Measurements from ENCODE around the gene GRPEL2. TPM values are rescaled to one million over a fixed set of nuclear protein-coding genes. Genes with fewer than 3 reads are reported as not detected.
A peak's percentile ranks its signal among the peaks of the same experiment; 100 is the strongest.

GRPEL2 gene
- total RNA-seq, 6 donors from 2014 or later: 7.3 to 22.1 (median 12.9) TPM

GRCh38 chr5:149303210-149303609, 42.1 kb upstream of the GRPEL2 start:
- no peaks in the 10 kb centered on the region for H3K9me3 ChIP-seq
- TF ChIP-seq POLR2A (IDR thresholded peaks at IDR 0.05): no peak
- no peak for TF ChIP-seq EP300 (IDR thresholded peaks at IDR 0.05)
- TF ChIP-seq CTCF (IDR thresholded peaks at IDR 0.05): no peak
- TF ChIP-seq POLR2AphosphoS5 (IDR thresholded peaks at IDR 0.05): no peak
- peaks cover 0 to 34% (median 1%) of the 10 kb centered on the region in 4 donors for H3K36me3 ChIP-seq
- WGBS, 2 donors: 65 to 68% methylated on average over 4 of the region's 4 CpGs
- H3K27me3 ChIP-seq: no peaks in the 10 kb centered on the region
- ATAC-seq (ENCODE audit: low FRiP score in 2 of 2) (no peak), DNase-seq (no peak)
- H3K27ac ChIP-seq: peak overlapping the region in 2 of 4 donors; percentile 73 to 79
- H3K4me3 ChIP-seq: no peak overlapping the region
- peaks cover 17 to 36% (median 20%) of the 10 kb centered on the region in 4 donors for H3K4me1 ChIP-seq

DNA sequence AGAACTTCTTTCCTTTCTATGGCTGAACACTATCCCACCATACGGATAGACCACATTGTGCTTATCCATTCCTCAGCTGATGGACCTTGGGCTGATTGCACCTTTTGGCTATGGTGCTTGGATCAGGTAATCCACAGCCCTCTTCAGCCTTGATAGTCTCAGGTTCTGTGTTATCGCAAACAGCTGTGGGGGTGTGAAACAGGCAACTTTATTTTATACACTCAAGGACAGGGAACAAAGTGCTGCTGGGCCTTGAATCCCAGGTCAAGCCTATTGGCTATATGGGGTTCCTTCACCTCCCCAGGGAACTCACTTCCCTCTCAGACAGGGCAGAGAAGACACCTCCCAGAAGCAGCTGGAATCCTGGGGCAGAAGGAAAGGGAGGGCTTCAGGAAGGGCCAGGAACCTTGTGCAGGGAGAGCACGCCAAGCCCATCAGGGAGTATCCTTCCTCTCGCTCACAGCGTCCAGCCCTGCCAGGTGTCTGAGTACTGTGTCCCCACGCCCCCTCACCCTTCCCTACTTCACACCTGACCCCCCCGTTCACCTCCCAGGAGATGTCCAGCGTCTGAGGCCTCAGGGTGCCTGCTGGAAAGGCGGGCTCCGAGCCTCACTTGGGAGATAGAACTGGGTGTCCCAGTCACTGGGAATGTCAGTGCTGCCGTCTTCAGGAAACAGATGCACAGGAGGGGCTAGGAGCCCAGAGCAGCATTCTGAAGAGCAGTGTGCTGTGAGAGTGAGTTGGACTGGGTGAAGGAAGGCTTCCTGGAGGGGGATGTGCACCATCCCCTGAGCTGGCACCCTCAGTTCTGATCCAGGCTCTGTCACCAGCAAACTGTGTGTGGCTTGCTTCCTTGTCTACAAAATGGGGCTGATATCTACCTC, 40.9 kb upstream of the GRPEL2 start:
- no peak overlapping the region for H3K4me3 ChIP-seq
- TF ChIP-seq CTCF (IDR thresholded peaks at IDR 0.05): no peak
- TF ChIP-seq EP300 (IDR thresholded peaks at IDR 0.05): peak in 1 of 4 donors; percentile 76
- H3K27me3 ChIP-seq: no peaks in the 10 kb centered on the region
- peaks cover 8 to 26% (median 10%) of the 10 kb centered on the region in 4 donors for H3K4me1 ChIP-seq
- ATAC-seq (ENCODE audit: low FRiP score in 2 of 2) (peak in 1 of 2 donors; percentile 48), DNase-seq (peak in 1 of 2 donors; percentile 34)
- peaks cover 0 to 34% (median 1%) of the 10 kb centered on the region in 4 donors for H3K36me3 ChIP-seq
- H3K9me3 ChIP-seq: no peaks in the 10 kb centered on the region
- 47 to 75% methylated on average over 9 to 11 of the region's 11 CpGs for WGBS, 2 donors
- H3K27ac ChIP-seq: peak overlapping the region; percentile 70 to 79 (median 75)

- no peaks in the 10 kb centered on the region for H3K27me3 ChIP-seq
- WGBS, 2 donors: 70 to 77% methylated on average over 6 of the region's 6 CpGs
- H3K9me3 ChIP-seq: no peaks in the 10 kb centered on the region
- H3K27ac ChIP-seq: peak overlapping the region in 3 of 4 donors; percentile 13 to 50 (median 47)
- no peak overlapping the region for H3K4me3 ChIP-seq
- no peak for ATAC-seq (ENCODE audit: low FRiP score in 2 of 2)
- TF ChIP-seq POLR2AphosphoS5 (IDR thresholded peaks at IDR 0.05) (no peak), CTCF (IDR thresholded peaks at IDR 0.05) (no peak), EP300 (IDR thresholded peaks at IDR 0.05) (no peak), POLR2A (IDR thresholded peaks at IDR 0.05) (no peak)
- DNase-seq: no peak
- H3K4me1 ChIP-seq: peaks cover 5 to 16% (median 10%) of the 10 kb centered on the region in 4 donors
- H3K36me3 ChIP-seq: peaks cover 0 to 22% (median 1%) of the 10 kb centered on the region in 4 donors
Measured at GRCh38 chr5:149309354-149309753, 35.9 kb upstream of the GRPEL2 start.

DNA sequence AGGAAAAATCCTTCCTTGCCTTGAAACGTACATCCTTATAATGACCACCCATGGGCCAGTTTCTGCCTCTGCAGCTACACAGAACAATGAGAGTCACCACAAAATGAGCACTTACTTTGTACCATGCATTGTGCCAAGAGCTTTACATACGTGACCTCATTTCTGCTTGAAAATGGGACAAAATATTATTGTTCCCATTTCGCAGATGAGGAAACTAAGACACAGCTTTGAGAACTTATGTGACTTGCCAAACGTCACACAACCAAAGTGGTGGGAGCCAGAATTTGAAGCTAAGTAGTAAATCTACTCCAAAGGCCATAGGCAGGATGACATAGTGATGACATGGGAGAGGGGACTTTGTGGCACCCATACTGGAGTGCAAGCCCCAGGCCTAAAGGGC, 34.8 kb upstream of the GRPEL2 start:
- Histone ChIP-seq H3K36me3 (peaks cover 0 to 22% (median 1%) of the 10 kb centered on the region in 4 donors), H3K4me1 (peaks cover 5 to 12% (median 10%) of the 10 kb centered on the region in 4 donors), H3K27ac (peak overlapping the region in 3 of 4 donors; percentile 13 to 50 (median 47)), H3K4me3 (no peak overlapping the region), H3K27me3 (no peaks in the 10 kb centered on the region), H3K9me3 (no peaks in the 10 kb centered on the region)
- TF ChIP-seq POLR2AphosphoS5 (IDR thresholded peaks at IDR 0.05): no peak
- no peak for TF ChIP-seq EP300 (IDR thresholded peaks at IDR 0.05)
- TF ChIP-seq POLR2A (IDR thresholded peaks at IDR 0.05): no peak
- TF ChIP-seq CTCF (IDR thresholded peaks at IDR 0.05): no peak
- 86 to 88% methylated on average over 4 of the region's 4 CpGs for WGBS, 2 donors
- ATAC-seq (ENCODE audit: low FRiP score in 2 of 2) (no peak), DNase-seq (no peak)

Data from upper lobe of left lung (tissue), 6 donors.